Trophoblast cell (in vitro differentiated cells and primary cell): ENCODE measurements around the gene INTS4.

Experiments
- DNase-seq, 2 donors: peaks; one replicate each; pipeline ENCODE4 v3.0.0-alpha.2; 2016
- H2AFZ ChIP-seq: 2 replicates; pipeline ENCODE4 v1.6.1; 2013; ENCODE audit warnings: low read length, moderate library complexity, mild to moderate bottlenecking; ENCODE audit not compliant: insufficient read depth, poor library complexity
- H2AK5ac ChIP-seq: 2 replicates; pipeline ENCODE4 v1.6.1; 2013; ENCODE audit warnings: mild to moderate bottlenecking, low read length
- H2BK120ac ChIP-seq: 2 replicates; pipeline ENCODE4 v1.6.1; 2013; ENCODE audit warnings: low read length, mild to moderate bottlenecking, moderate library complexity; ENCODE audit not compliant: insufficient read depth, poor library complexity
- H2BK12ac ChIP-seq: 2 replicates; pipeline ENCODE4 v1.6.1; 2013; ENCODE audit warnings: mild to moderate bottlenecking, low read length, moderate library complexity
- H2BK5ac ChIP-seq: 2 replicates; pipeline ENCODE4 v1.6.1; 2013; ENCODE audit warnings: low read length, low read depth, moderate library complexity, mild to moderate bottlenecking; ENCODE audit not compliant: poor library complexity
- H3K14ac ChIP-seq: 2 replicates; pipeline ENCODE4 v1.6.1; 2013; ENCODE audit warnings: mild to moderate bottlenecking, low read length
- H3K18ac ChIP-seq: 2 replicates; pipeline ENCODE4 v1.6.1; 2013; ENCODE audit warnings: mild to moderate bottlenecking, low read length
- H3K23ac ChIP-seq: 2 replicates; pipeline ENCODE4 v1.6.1; 2013; ENCODE audit warnings: low read length
- H3K27ac ChIP-seq: 2 replicates; pipeline ENCODE4 v1.5.1; 2013; ENCODE audit warnings: low read depth, mild to moderate bottlenecking, inconsistent platforms, low read length, moderate library complexity
- H3K27me3 ChIP-seq: 2 replicates; pipeline ENCODE4 v1.6.1; 2013; ENCODE audit warnings: inconsistent platforms, mild to moderate bottlenecking, low read length, moderate library complexity; ENCODE audit not compliant: insufficient read depth
- H3K36me3 ChIP-seq, 2 experiments: 1 replicate in 1 of 2; 2 replicates in 1 of 2; pipeline ENCODE4 v1.6.1; 2013; ENCODE audit warnings: low read length in 2 of 2, mild to moderate bottlenecking in 2 of 2, moderate library complexity in 1 of 2; ENCODE audit not compliant: insufficient read depth in 2 of 2, control insufficient read depth in 1 of 2
- H3K4ac ChIP-seq: 2 replicates; pipeline ENCODE4 v1.6.1; 2013; ENCODE audit warnings: low read depth, mild to moderate bottlenecking, low read length, moderate library complexity
- H3K4me1 ChIP-seq, 2 experiments: 1 replicate in 1 of 2; 2 replicates in 1 of 2; pipeline ENCODE4 v1.6.1; 2013; ENCODE audit warnings: low read length in 2 of 2, mild to moderate bottlenecking in 2 of 2, moderate library complexity in 1 of 2; ENCODE audit not compliant: insufficient read depth in 2 of 2, control insufficient read depth in 1 of 2
- H3K4me2 ChIP-seq: 2 replicates; pipeline ENCODE4 v1.6.1; 2013; ENCODE audit warnings: inconsistent platforms, mild to moderate bottlenecking, low read length, moderate library complexity
- H3K4me3 ChIP-seq: 2 replicates; pipeline ENCODE4 v1.5.1; 2013; ENCODE audit warnings: mild to moderate bottlenecking, low read depth, low read length, inconsistent platforms
- H3K79me1 ChIP-seq: one replicate; pipeline ENCODE4 v1.6.1; 2013; ENCODE audit warnings: low read length
- H3K79me2 ChIP-seq: 2 replicates; pipeline ENCODE4 v1.6.1; 2013; ENCODE audit warnings: low read length, mild to moderate bottlenecking; ENCODE audit not compliant: control insufficient read depth, insufficient read depth, poor library complexity
- H3K9ac ChIP-seq: 2 replicates; pipeline ENCODE4 v1.6.1; 2013; ENCODE audit warnings: mild to moderate bottlenecking, low read length
- H3K9me3 ChIP-seq: 2 replicates; pipeline ENCODE4 v1.6.1; 2013; ENCODE audit warnings: low read depth, mild to moderate bottlenecking, control low read depth, inconsistent platforms, low read length; ENCODE audit not compliant: insufficient read depth
- H4K12ac ChIP-seq: 2 replicates; pipeline ENCODE4 v1.6.1; 2013; ENCODE audit warnings: low read depth, mild to moderate bottlenecking, low read length, moderate library complexity
- H4K8ac ChIP-seq: 2 replicates; pipeline ENCODE4 v1.6.1; 2013; ENCODE audit warnings: low read depth, mild to moderate bottlenecking, low read length, moderate library complexity
- H4K91ac ChIP-seq: one replicate; pipeline ENCODE4 v1.6.1; 2013; ENCODE audit warnings: low read depth, mild to moderate bottlenecking, low read length, moderate library complexity
- WGBS: extraction: QIAGEN DNeasy Blood & Tissue Kit; methylation state at CpG from one replicate; pipeline ENCODE4 v1.1.7; 2013; ENCODE audit warnings: missing lambda C conversion rate; ENCODE audit not compliant: insufficient read length, insufficient coverage; ENCODE audit errors: extremely low coverage; 5-methylcytosine and 5-hydroxymethylcytosine counted together

INTS4 gene

DNA sequence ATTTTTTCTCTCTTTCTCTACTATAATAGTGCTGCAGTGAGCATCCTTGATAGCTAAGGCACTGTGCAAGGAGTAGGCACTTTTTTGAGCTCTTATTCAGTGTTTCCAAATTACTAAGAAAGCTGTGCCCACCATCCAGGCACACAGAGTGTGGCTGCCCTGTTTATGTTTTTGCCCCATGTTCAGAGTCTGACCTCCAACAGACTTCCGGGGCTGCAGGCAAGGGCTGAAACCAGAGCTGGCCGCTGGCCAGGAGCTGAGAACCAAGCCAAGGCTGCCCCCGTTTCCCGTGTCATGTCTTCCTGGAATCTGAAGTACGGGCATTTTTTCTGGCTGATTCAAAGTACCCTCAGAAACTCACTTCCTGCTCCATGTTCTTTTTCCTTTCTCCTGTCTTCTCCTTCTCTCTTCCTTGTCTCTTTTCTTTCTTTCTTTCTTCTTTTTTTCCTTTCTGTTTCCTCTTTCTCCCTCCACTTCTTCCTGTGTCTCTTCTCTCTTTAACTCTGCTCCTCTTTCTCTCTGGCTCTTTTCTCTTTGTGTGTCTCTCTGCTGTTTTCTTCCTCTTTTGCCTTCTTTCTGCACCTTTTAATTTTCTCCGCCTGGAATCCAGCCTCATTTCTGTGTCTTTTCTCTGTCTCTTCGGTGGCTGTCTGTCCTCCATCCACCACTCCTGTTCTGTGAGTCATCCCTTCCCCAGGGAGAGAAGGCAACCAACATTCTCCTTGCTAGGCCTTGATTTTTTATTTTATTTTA, 45.6 kb upstream of the INTS4 start:
- Histone ChIP-seq H3K23ac (no peak overlapping the region), H3K27me3 (no peaks in the 10 kb centered on the region), H3K79me1 (peaks cover 7% of the 10 kb centered on the region), H3K79me2 (no peaks in the 10 kb centered on the region), H4K8ac (peak overlapping the region; percentile 50), H3K9me3 (no peaks in the 10 kb centered on the region), H2BK120ac (no peak overlapping the region), H3K27ac (peak overlapping the region; percentile 84), H3K36me3 (no peaks in the 10 kb centered on the region), H2AK5ac (no peak overlapping the region), H4K12ac (peak overlapping the region; percentile 22), H3K9ac (no peak overlapping the region), H3K4ac (no peak overlapping the region), H3K4me3 (no peak overlapping the region), H2BK12ac (peak overlapping the region; percentile 46), H3K14ac (peak overlapping the region; percentile 49), H3K4me2 (no peak overlapping the region), H3K4me1 (peaks cover 14 to 17% of the 10 kb centered on the region in 2 experiments), H4K91ac (peak overlapping the region; percentile 20), H3K18ac (no peak overlapping the region), H2BK5ac (no peak overlapping the region), H2AFZ (no peak overlapping the region)
- DNase-seq: peak; percentile 78 to 83
- WGBS: no CpG with 5 or more reads among the region's 7 CpGs

DNA sequence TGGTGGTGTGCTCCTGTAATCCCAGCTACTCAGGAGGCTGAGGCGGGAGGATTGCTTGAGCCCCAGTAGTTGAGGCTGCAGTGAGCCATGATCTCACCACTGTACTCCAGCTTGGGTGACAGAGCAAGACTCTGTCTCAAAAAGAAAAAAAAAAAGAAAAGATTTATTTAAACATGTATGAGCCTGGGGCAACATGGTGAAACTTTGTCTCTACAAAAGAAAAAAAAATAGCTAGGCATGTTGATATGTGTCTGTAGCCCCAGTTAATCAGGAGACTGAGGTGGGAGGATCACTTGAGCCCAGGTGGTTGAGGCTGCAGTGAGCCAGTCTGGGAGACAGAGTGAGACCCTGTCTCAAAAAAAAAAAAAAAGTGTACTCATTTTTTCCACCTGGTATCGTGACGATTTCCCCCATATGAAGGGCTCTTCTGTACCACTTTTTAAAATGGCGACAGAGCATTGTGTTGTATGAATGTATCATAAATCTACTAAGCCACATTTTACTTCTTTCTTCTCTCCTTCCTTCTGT, 45.0 kb upstream of the INTS4 start:
- Histone ChIP-seq H3K36me3 (no peaks in the 10 kb centered on the region), H3K9me3 (no peaks in the 10 kb centered on the region), H3K9ac (no peak overlapping the region), H4K8ac (no peak overlapping the region), H3K4me2 (no peak overlapping the region), H2BK5ac (no peak overlapping the region), H3K4ac (no peak overlapping the region), H3K79me1 (peaks cover 7% of the 10 kb centered on the region), H3K27me3 (no peaks in the 10 kb centered on the region), H3K4me1 (peaks cover 14 to 17% of the 10 kb centered on the region in 2 experiments), H3K79me2 (no peaks in the 10 kb centered on the region), H3K14ac (no peak overlapping the region), H2AK5ac (no peak overlapping the region), H3K4me3 (no peak overlapping the region), H4K91ac (no peak overlapping the region), H2BK120ac (peak overlapping the region; percentile 11), H3K27ac (peak overlapping the region; percentile 84), H3K18ac (no peak overlapping the region), H2AFZ (no peak overlapping the region), H3K23ac (no peak overlapping the region), H2BK12ac (no peak overlapping the region), H4K12ac (no peak overlapping the region)
- WGBS: no CpG with 5 or more reads among the region's 4 CpGs
- peak; percentile 19 to 28 for DNase-seq

DNA sequence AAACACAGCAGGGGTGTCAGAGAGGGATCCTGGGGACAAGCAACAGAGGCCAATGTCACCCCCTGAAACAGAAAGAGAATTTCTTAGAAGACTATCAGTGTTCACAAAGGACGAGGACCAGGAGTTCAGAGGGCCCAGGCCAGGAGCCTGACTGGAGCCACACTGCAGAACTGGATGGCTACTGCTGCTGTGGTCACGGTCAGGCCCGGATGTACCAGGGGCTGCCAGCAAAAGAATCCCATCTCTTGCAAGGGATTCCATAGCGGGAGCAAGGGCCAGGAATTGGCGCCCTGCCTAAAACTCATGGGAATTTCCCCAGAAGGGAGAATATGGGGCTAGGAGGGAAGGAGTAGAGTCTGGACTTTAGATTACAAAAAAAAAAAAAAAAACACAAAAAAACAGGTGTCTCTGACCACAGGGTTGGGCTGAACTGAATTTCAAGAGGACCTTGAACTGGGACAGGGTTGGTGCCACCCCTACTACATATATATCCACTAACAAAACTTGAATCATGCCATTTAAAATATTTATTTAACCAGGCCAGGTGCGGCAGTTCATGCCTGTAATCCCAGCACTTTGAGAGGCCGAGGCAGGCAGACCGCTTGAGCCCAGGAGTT, 44.3 kb upstream of the INTS4 start:
- Histone ChIP-seq H4K91ac (peak overlapping the region; percentile 56), H3K79me2 (no peaks in the 10 kb centered on the region), H3K4me2 (no peak overlapping the region), H3K4me1 (peaks cover 14 to 17% of the 10 kb centered on the region in 2 experiments), H3K9me3 (no peaks in the 10 kb centered on the region), H3K27me3 (no peaks in the 10 kb centered on the region), H2AFZ (no peak overlapping the region), H4K8ac (no peak overlapping the region), H2BK12ac (peak overlapping the region; percentile 33), H2BK120ac (peak overlapping the region; percentile 22), H3K27ac (no peak overlapping the region), H3K36me3 (no peaks in the 10 kb centered on the region), H3K4me3 (no peak overlapping the region), H3K23ac (no peak overlapping the region), H3K4ac (no peak overlapping the region), H3K14ac (no peak overlapping the region), H3K18ac (no peak overlapping the region), H3K79me1 (peaks cover 7% of the 10 kb centered on the region), H2BK5ac (no peak overlapping the region), H2AK5ac (no peak overlapping the region), H4K12ac (no peak overlapping the region), H3K9ac (no peak overlapping the region)
- no CpG with 5 or more reads among the region's 8 CpGs for WGBS
- no peak for DNase-seq

DNA sequence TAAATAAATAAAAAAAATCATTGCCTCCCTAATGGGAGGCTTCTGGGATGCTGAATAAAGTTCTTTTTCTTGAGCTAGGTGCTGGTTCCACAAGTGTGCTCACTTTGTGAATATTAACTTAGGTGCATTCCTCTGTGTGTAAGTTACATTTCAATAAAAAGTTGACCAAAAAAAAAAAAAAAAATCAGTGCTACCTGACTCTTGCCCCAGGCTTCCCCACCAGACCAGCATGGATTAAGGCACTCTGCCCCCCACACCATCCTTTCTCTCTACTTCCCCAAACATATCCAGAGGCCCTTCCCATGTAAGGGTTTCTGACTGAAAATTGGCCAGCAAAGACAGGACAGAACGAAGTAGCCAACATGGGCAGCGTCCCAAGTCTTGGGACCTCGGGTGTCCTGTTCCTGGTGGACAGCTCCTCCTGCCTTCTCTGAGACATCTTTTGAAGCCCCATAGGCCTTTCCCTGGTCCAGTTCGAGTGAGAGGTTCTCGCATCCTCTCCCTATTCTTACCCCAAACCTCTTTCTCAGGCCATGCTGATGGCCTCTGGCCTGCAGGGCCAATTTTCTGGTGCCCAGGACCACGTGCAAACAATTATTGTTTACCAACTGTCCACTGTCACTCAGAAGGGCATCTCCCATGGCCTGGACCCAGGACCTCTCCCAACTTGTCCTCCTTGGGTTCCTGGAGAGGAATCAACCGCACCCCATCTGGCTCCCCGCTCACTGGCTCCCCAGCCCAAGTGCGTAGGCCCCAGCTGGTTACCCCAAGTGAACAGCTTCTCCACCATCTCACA, 43.6 kb upstream of the INTS4 start:
- Histone ChIP-seq H2BK120ac (no peak overlapping the region), H2AFZ (no peak overlapping the region), H3K36me3 (no peaks in the 10 kb centered on the region), H3K9ac (no peak overlapping the region), H3K18ac (peak overlapping the region; percentile 5), H3K4ac (no peak overlapping the region), H3K14ac (no peak overlapping the region), H3K4me2 (no peak overlapping the region), H3K27ac (no peak overlapping the region), H2BK12ac (peak overlapping the region; percentile 33), H2AK5ac (no peak overlapping the region), H3K4me1 (peaks cover 14 to 17% of the 10 kb centered on the region in 2 experiments), H3K27me3 (no peaks in the 10 kb centered on the region), H4K8ac (no peak overlapping the region), H3K79me1 (peaks cover 7% of the 10 kb centered on the region), H3K9me3 (no peaks in the 10 kb centered on the region), H3K79me2 (no peaks in the 10 kb centered on the region), H2BK5ac (no peak overlapping the region), H4K12ac (no peak overlapping the region), H3K4me3 (no peak overlapping the region), H3K23ac (no peak overlapping the region), H4K91ac (peak overlapping the region; percentile 56)
- WGBS: no CpG with 5 or more reads among the region's 9 CpGs
- no peak for DNase-seq
